Heart left ventricle (tissue), 13 donors: ENCODE measurements around the gene RASGEF1C.
A peak's percentile ranks its signal among the peaks of the same experiment; 100 is the strongest.

Experiments
- POLR2A ChIP-seq, 2 donors: fragments of 450-650 bp; IDR thresholded peaks; one replicate each; pipeline ENCODE4 v1.6.1; 2017; ENCODE audit warnings: antibody characterized with exemption in 2 of 2, mild to moderate bottlenecking in 2 of 2, moderate library complexity in 2 of 2
- TF ChIP-seq, protein P1 (sequence below), 12 donors: fragments of 200-600 bp; sonication (generic) in 4 of 12; IDR thresholded peaks; one replicate each; pipeline versions ENCODE4 v1.5.0 to v1.8.0; 2018 to 2022; ENCODE audit warnings: antibody characterized with exemption in 12 of 12, mild to moderate bottlenecking in 5 of 12
- donor health status: ischemic (EF 13 %, LVEDD 7.1; RV severe dilation, severe dysfunction).
- donor health status: DM: no; HTN: yes; CAD: no.
- donor health status: DM: no; HTN: no; CAD: no.
- donor health status: ischemic (EF 25% LVEDD 6.9; RV normal size, moderate dysfunction).
- donor health status: ischemic (EF 25% LVEDD 5.7; RV mildly dilated, moderate dysfunction).
- donor health status: ischemic (EF 35%, LVEDD 5.7; RV mildly dilated, moderate dysfunction).
- donor health status: nonischemic (EF 11% LVEDD 7.7; RV severe dilation, severe dysfunction).
- donor health status: DM: yes; HTN: yes; CAD: no.
- donor health status: PGD.
- donor health status: ischemic (EF 29% LVEDD 5.4; RV normal size, mild dysfunction).
- donor health status: nonischemic (EF 23%, LVEDD 6.1; RV moderate dilation, normal function).

DNA sequence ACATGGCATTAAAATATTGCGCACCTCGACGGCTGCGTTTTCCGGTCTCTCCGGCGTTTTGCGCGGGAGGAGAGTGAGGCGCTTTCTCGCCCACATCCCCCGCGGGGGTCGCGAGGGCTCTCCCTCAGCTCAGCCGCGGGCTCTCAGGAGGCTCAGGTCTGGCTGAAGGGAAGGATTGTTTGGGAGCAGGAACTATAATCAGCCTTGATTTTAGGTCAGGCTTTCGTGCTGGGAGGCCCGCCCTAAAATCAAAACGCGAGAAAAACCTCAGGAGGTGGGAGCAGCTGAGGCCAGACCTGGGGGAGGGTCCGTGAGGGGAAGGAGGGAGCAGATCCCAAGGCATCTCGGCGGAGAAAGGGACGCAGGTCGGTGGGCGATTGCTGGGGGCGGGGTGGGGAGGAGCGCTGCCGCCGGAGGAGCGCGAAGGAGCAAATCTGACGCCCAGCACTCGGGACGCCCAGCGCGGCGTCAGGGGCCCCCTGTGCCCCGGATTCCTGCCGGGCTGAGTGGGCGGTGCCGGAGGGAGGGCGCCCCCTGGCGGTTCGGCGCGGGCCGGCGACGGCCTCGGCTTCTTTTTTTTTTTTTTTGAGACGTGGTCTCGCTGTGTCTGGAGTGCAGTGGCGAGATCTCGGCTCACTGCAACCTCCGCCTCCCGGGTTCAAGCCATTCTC is 118.8 kb downstream of the RASGEF1C start:
- TF ChIP-seq, protein P1, sequence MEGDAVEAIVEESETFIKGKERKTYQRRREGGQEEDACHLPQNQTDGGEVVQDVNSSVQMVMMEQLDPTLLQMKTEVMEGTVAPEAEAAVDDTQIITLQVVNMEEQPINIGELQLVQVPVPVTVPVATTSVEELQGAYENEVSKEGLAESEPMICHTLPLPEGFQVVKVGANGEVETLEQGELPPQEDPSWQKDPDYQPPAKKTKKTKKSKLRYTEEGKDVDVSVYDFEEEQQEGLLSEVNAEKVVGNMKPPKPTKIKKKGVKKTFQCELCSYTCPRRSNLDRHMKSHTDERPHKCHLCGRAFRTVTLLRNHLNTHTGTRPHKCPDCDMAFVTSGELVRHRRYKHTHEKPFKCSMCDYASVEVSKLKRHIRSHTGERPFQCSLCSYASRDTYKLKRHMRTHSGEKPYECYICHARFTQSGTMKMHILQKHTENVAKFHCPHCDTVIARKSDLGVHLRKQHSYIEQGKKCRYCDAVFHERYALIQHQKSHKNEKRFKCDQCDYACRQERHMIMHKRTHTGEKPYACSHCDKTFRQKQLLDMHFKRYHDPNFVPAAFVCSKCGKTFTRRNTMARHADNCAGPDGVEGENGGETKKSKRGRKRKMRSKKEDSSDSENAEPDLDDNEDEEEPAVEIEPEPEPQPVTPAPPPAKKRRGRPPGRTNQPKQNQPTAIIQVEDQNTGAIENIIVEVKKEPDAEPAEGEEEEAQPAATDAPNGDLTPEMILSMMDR (IDR thresholded peaks at IDR 0.05): peak in 11 of 12 donors; percentile 83 to 98 (median 94)
- no peak for TF ChIP-seq POLR2A (IDR thresholded peaks at IDR 0.05)
